ENCODE data around the gene MYO1G. TPM values are rescaled to one million over a fixed set of nuclear protein-coding genes. Genes with fewer than 3 reads are reported as not detected.

MYO1G gene
- total RNA-seq, 1 donor from 2014 or later, result 0.54 TPM

GRCh38 chr7:44960011-44960580 lies 18.7 kb downstream of the MYO1G start:
- no peak for DNase-seq
- TF ChIP-seq, protein P1, sequence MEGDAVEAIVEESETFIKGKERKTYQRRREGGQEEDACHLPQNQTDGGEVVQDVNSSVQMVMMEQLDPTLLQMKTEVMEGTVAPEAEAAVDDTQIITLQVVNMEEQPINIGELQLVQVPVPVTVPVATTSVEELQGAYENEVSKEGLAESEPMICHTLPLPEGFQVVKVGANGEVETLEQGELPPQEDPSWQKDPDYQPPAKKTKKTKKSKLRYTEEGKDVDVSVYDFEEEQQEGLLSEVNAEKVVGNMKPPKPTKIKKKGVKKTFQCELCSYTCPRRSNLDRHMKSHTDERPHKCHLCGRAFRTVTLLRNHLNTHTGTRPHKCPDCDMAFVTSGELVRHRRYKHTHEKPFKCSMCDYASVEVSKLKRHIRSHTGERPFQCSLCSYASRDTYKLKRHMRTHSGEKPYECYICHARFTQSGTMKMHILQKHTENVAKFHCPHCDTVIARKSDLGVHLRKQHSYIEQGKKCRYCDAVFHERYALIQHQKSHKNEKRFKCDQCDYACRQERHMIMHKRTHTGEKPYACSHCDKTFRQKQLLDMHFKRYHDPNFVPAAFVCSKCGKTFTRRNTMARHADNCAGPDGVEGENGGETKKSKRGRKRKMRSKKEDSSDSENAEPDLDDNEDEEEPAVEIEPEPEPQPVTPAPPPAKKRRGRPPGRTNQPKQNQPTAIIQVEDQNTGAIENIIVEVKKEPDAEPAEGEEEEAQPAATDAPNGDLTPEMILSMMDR (IDR thresholded peaks at IDR 0.05; ENCODE audit: partially characterized antibody, unreplicated experiment), result no peak
- Mint-ChIP-seq H3K4me1 (ENCODE audit: low read depth, unreplicated experiment) (peaks cover 10% of the 10 kb centered on the region), H3K27me3 (ENCODE audit: unreplicated experiment) (peaks cover 7% of the 10 kb centered on the region), H3K9me3 (ENCODE audit: unreplicated experiment) (peaks cover 1% of the 10 kb centered on the region), H3K36me3 (ENCODE audit: unreplicated experiment) (no peaks in the 10 kb centered on the region), H3K27ac (ENCODE audit: unreplicated experiment) (no peak overlapping the region), H3K4me3 (ENCODE audit: unreplicated experiment) (no peak overlapping the region)

GRCh38 chr7:44959433-44959951 lies 19.3 kb downstream of the MYO1G start:
- H3K36me3 Mint-ChIP-seq (ENCODE audit: unreplicated experiment), result no peaks in the 10 kb centered on the region
- H3K4me1 Mint-ChIP-seq (ENCODE audit: low read depth, unreplicated experiment), result peaks cover 15% of the 10 kb centered on the region
- peaks cover 6% of the 10 kb centered on the region for H3K9me3 Mint-ChIP-seq (ENCODE audit: unreplicated experiment)
- no peak overlapping the region for H3K27ac Mint-ChIP-seq (ENCODE audit: unreplicated experiment)
- TF ChIP-seq, protein P1 (IDR thresholded peaks at IDR 0.05; ENCODE audit: partially characterized antibody, unreplicated experiment), result no peak
- H3K27me3 Mint-ChIP-seq (ENCODE audit: unreplicated experiment), result peaks cover 5% of the 10 kb centered on the region
- no peak overlapping the region for H3K4me3 Mint-ChIP-seq (ENCODE audit: unreplicated experiment)
- DNase-seq, result no peak

DNA sequence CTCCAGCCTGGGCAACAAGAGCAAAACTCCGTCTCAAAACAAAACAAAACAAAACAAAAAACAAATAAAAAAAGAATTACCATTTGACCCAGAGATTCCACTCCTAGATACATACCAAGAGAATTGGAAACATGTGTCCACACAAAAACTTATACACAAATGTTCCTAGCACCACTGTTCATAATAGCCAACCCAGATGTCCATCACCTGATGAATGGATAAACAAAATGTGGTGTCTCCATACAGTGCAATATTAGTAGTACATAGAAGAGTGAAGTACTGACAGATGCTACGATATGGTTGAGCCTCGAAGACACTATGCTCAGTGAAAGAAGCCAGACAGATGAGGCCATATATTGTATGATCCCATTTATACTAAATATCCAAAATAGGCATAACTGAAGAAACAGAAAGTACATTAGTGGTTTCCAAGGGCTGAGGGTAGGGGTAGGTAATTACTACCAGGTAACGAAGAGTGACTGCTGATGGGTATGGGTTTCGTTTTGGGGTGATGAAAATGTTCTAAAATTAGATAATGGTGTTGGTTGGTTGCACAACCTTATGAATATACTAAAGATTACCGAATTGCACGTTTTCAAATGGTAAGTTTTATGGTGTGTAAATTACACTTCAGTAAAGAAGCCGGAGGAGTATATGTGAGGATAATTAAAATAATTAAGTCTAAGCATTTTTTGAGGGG lies 20.0 kb downstream of the MYO1G start:
- H3K4me1 Mint-ChIP-seq (ENCODE audit: low read depth, unreplicated experiment), result peaks cover 15% of the 10 kb centered on the region
- TF ChIP-seq, protein P1 (IDR thresholded peaks at IDR 0.05; ENCODE audit: partially characterized antibody, unreplicated experiment), result no peak
- H3K27ac Mint-ChIP-seq (ENCODE audit: unreplicated experiment), result no peak overlapping the region
- DNase-seq, result no peak
- H3K27me3 Mint-ChIP-seq (ENCODE audit: unreplicated experiment), result peaks cover 4% of the 10 kb centered on the region
- no peaks in the 10 kb centered on the region for H3K36me3 Mint-ChIP-seq (ENCODE audit: unreplicated experiment)
- H3K9me3 Mint-ChIP-seq (ENCODE audit: unreplicated experiment), result peaks cover 6% of the 10 kb centered on the region
- H3K4me3 Mint-ChIP-seq (ENCODE audit: unreplicated experiment), result no peak overlapping the region

DNA sequence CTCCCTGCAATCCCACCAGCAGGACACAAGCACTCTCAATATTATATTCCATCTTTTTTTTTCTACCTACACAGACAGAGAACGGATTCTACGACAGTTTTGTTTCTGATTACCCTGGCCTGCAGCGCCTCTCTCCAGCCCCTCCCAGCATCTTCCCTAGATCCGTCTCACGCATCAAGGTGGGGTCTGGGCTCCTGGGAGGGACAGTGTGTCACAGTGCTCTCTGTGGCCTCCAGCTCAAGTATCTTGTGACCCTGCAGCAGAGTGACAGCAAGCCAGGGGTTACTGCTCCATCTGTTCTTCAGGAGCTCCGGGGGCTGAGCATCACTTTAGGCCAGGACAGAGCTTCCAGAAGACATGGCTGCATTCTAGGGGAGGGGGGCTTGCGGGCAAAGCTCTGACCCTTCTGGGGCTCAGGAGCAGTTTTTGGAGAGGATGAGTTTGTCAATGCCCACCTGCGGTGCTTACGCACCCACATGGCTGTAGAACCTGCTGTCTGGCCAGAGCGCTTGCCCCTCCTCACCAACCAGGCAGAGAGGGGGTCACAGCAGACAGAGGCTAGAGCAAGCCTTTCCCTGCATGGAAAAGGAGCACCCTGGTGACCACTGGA lies 22.6 kb downstream of the MYO1G start:
- Mint-ChIP-seq H3K27ac (ENCODE audit: unreplicated experiment) (no peak overlapping the region), H3K36me3 (ENCODE audit: unreplicated experiment) (no peaks in the 10 kb centered on the region), H3K4me3 (ENCODE audit: unreplicated experiment) (peak overlapping the region; percentile 52), H3K9me3 (ENCODE audit: unreplicated experiment) (peaks cover 6% of the 10 kb centered on the region), H3K4me1 (ENCODE audit: low read depth, unreplicated experiment) (peaks cover 15% of the 10 kb centered on the region), H3K27me3 (ENCODE audit: unreplicated experiment) (no peaks in the 10 kb centered on the region)
- no peak for DNase-seq
- TF ChIP-seq, protein P1 (IDR thresholded peaks at IDR 0.05; ENCODE audit: partially characterized antibody, unreplicated experiment), result no peak

DNA sequence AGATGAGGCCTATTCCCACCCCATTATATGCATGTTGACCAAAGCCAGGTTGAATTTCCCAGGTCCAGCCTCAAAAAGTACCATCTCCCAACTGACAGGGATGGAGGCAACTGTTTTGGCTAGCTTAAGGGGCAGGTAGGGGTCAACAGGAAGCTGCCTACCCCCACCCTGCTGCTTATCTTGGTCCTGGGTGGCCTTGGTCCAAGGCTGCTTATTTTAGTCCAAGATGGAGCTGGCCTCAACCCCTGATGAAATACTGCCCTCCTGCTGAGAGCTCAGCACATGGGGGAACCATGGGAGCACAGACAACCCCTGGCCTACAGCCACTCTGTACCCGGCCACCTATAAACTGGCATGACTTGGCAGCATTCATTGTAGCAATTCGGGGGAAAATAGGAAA lies 23.1 kb downstream of the MYO1G start:
- Mint-ChIP-seq H3K4me1 (ENCODE audit: low read depth, unreplicated experiment) (peaks cover 15% of the 10 kb centered on the region), H3K9me3 (ENCODE audit: unreplicated experiment) (peaks cover 6% of the 10 kb centered on the region)

More for the DNA sequence above, 23.1 kb downstream of the MYO1G start:
- Mint-ChIP-seq H3K27me3 (ENCODE audit: unreplicated experiment) (no peaks in the 10 kb centered on the region), H3K27ac (ENCODE audit: unreplicated experiment) (no peak overlapping the region), H3K4me3 (ENCODE audit: unreplicated experiment) (peak overlapping the region; percentile 52), H3K36me3 (ENCODE audit: unreplicated experiment) (no peaks in the 10 kb centered on the region)
- DNase-seq, result no peak
- TF ChIP-seq, protein P1 (IDR thresholded peaks at IDR 0.05; ENCODE audit: partially characterized antibody, unreplicated experiment), result no peak
